Pancreas (tissue), 10 donors: ENCODE measurements around the gene BRMS1L. TPM values are rescaled to one million over a fixed set of nuclear protein-coding genes. Genes with fewer than 3 reads are reported as not detected.

Experiments
- ATAC-seq, 4 donors: fragments of 200-7000 bp; cut with Tn5 transposase; one replicate each; pipeline versions ENCODE4 v1.8.0 to v1.9.1; 2020; ENCODE audit warnings: mild to moderate bottlenecking in 4 of 4, moderate library complexity in 4 of 4
- DNase-seq, 6 donors: peaks; one replicate each; pipeline ENCODE4 v3.0.0-alpha.2; 2020
- FAIRE-seq: peaks from 2 replicates; lab custom pipeline; 2012; peaks lifted over from hg19 to GRCh38; lab: Jason Lieb, UNC
- H3K27ac ChIP-seq, 4 donors: fragments of 200-600 bp; sonication (generic); 1 replicate in 3 of 4; 2 replicates in 1 of 4; pipeline versions ENCODE4 v1.5.0 to v1.8.0; 2020
- H3K27me3 ChIP-seq, 4 donors: fragments of 200-600 bp; one replicate each; pipeline ENCODE4 v1.8.0; 2021
- H3K36me3 ChIP-seq, 3 donors: fragments of 200-600 bp; sonication (generic) in 1 of 3; one replicate each; pipeline versions ENCODE4 v1.5.0 to v1.8.0; 2020 to 2021
- H3K4me1 ChIP-seq, 3 donors: fragments of 200-600 bp; one replicate each; pipeline ENCODE4 v1.8.0; 2021
- H3K4me3 ChIP-seq, 4 donors: fragments of 200-600 bp; sonication (generic) in 2 of 4; one replicate each; pipeline versions ENCODE4 v1.5.0 to v1.8.0; 2020 to 2021
- H3K9me3 ChIP-seq, 4 donors: fragments of 200-600 bp; one replicate each; pipeline ENCODE4 v1.8.0; 2021
- WGBS, 2 donors: extraction: QIAGEN DNeasy Blood & Tissue Kit; methylation state at CpG; one replicate each; pipeline ENCODE4 v1.1.7; 2013; 5-methylcytosine and 5-hydroxymethylcytosine counted together
- intact Hi-C, 3 donors: fragments of 100-400 bp; cut with DNase I; formaldehyde crosslinking; loops; one replicate each; pipeline versions ENCODE4 v1.11.1 to v1.14.2; 2022
- polyA plus RNA-seq, 2 donors: library from polyadenylated mRNA; stranded (reverse); fragments of 200-250 nt; gene quantifications; one replicate each; pipeline ENCODE4 v1.2.3, GENCODE V29; 2013
- total RNA-seq, 6 donors: library from RNA; stranded (reverse); fragmentation: NEBNext Ultra II Directional in 4 of 6; extraction: Animal tissue kit (Norgen Biotek cat#: 25700) in 4 of 6; gene quantifications; one replicate each; pipeline versions ENCODE4 v1.2.1 to v1.2.4, GENCODE V29; 2021 to 2023
- TF ChIP-seq, protein P1 (sequence below), 4 donors: fragments of 200-600 bp; sonication (generic) in 3 of 4; IDR thresholded peaks; one replicate each; pipeline versions ENCODE4 v1.5.0 to v1.8.0; 2021; ENCODE audit warnings: antibody characterized with exemption in 4 of 4
- donor health status: healthy with polysubstance abuse.
- donor health status: DM: no; HTN: no; CAD: no; lungs with moderate emphysema.
- donor health status: DM: no; HTN: no; CAD: no.
- donor health status: control.
- donor health status: control.
- donor health status: Bipolar disorder and iron deficiency.
- donor health status: DM: yes; HTN: yes; CAD: no.
- donor health status: DM: no; HTN: no; CAD: no.
- donor health status: DM: no; HTN: no; CAD: no.
- donor health status: DM: yes; HTN: yes; CAD: no.

Gene BRMS1L
- total and polyA plus RNA-seq, 8 donors = 1.5 to 3.8 (median 2.0) TPM

GRCh38 chr14:35915185-35915584, 89.0 kb downstream of the BRMS1L start:
- H3K27ac ChIP-seq = no peak overlapping the region
- FAIRE-seq (no peak), DNase-seq (no peak), ATAC-seq (no peak)
- no peaks in the 10 kb centered on the region for H3K4me1 ChIP-seq
- no peaks in the 10 kb centered on the region for H3K27me3 ChIP-seq
- no peaks in the 10 kb centered on the region for H3K36me3 ChIP-seq
- no peak overlapping the region for H3K4me3 ChIP-seq
- no peaks in the 10 kb centered on the region for H3K9me3 ChIP-seq
- intact Hi-C loops = no loop called here
- 67 to 76% methylated on average over 4 of the region's 4 CpGs for WGBS, 2 donors
- TF ChIP-seq, protein P1, sequence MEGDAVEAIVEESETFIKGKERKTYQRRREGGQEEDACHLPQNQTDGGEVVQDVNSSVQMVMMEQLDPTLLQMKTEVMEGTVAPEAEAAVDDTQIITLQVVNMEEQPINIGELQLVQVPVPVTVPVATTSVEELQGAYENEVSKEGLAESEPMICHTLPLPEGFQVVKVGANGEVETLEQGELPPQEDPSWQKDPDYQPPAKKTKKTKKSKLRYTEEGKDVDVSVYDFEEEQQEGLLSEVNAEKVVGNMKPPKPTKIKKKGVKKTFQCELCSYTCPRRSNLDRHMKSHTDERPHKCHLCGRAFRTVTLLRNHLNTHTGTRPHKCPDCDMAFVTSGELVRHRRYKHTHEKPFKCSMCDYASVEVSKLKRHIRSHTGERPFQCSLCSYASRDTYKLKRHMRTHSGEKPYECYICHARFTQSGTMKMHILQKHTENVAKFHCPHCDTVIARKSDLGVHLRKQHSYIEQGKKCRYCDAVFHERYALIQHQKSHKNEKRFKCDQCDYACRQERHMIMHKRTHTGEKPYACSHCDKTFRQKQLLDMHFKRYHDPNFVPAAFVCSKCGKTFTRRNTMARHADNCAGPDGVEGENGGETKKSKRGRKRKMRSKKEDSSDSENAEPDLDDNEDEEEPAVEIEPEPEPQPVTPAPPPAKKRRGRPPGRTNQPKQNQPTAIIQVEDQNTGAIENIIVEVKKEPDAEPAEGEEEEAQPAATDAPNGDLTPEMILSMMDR (IDR thresholded peaks at IDR 0.05) = no peak

DNA sequence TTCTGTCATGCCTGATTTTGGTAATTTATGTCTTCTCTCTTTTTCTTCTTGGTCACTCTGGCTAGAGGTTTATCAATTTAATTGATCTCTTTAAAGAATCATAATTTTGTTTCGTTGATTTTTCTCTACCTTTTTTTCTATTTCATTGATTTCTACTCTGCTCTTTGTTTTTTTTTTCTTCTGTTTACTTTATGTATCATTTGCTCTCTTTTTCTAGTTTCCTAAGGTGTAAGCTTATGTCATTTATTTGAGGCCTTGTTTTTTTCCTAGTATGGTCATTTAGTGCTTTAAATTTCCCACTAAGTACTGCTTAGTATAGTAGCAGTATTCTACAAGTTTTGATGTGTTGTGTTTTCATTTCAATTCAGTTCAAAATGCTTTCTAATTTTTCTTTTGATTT, 89.6 kb downstream of the BRMS1L start:
- ATAC-seq (no peak), FAIRE-seq (no peak)
- intact Hi-C loops = no loop called here

More for the DNA sequence above, 89.6 kb downstream of the BRMS1L start:
- H3K4me1 ChIP-seq = no peaks in the 10 kb centered on the region
- no peak for DNase-seq
- TF ChIP-seq, protein P1 (IDR thresholded peaks at IDR 0.05) = no peak
- H3K4me3 ChIP-seq = no peak overlapping the region
- no peaks in the 10 kb centered on the region for H3K36me3 ChIP-seq
- H3K27ac ChIP-seq = no peak overlapping the region
- 14 to 18% methylated on average over 1 of the region's 1 CpG for WGBS, 2 donors
- no peaks in the 10 kb centered on the region for H3K9me3 ChIP-seq
- H3K27me3 ChIP-seq = no peaks in the 10 kb centered on the region

Other genes starting within 250 kb of the BRMS1L start
- 10 to 100 TPM; 27.0 to 35.4 (median 29.5) TPM for gene RALGAPA1, start 17.0 kb upstream of the BRMS1L start, total RNA-seq
- gene RALGAPA1, start 17.0 kb upstream of the BRMS1L start, polyA plus RNA-seq = 10 to 100 TPM; 16.0 to 19.7 TPM